GM20431 (cell line): ENCODE data around the gene FALEC.
"Not testable (repeated sequence)": the region's sequence is repeated elsewhere in the genome, so short reads cannot be mapped to it uniquely, and the experiment has no call there.

Experiments
- in situ Hi-C: fragments of 300-500 bp; cut with MseI, MboI; formaldehyde crosslinking; loops from one replicate; pipeline ENCODE4 v1.15.0; 2020; ENCODE audit warnings: low sequenced_read_pairs; ENCODE audit not compliant: unreplicated experiment

FALEC gene

DNA sequence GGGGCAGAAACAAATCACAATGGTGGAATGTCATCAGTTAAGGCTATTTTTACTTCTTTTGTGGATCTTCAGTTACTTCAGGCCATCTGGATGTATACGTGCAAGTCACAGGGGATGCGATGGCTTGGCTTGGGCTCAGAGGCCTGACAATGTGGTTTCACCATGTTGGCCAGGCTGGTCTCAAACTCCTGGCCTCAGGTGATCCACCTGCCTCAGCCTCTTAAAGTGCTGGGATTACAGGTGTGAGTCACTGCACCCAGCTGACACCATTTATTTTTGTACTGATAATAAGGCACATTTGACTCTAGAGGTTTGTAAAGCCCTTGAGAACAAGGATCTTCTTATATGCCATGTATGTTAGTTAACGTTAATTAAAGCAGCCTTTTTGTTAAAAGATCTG lies 65.4 kb downstream of the FALEC start:
- in situ Hi-C loops = not testable (repeated sequence)

DNA sequence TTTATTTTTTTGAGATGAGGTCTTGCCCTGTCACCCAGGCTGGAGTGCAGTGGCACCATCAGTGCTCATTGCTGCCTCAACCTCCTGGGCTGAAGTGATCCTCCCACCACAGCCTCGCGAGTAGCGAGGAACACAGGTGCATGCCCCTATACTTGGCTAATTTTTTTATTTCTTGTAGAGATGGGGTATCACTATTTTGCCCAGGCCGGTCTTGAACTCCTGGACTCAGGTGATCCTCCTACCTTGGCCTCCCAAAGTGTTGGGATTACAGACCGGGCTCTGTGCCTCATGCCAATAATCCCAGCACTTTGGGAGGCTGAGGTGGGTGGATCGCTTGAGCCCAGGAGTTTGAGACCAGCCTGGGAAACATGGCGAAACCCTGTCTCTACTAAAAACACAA lies 65.9 kb downstream of the FALEC start:
- in situ Hi-C loops = not testable (repeated sequence)

DNA sequence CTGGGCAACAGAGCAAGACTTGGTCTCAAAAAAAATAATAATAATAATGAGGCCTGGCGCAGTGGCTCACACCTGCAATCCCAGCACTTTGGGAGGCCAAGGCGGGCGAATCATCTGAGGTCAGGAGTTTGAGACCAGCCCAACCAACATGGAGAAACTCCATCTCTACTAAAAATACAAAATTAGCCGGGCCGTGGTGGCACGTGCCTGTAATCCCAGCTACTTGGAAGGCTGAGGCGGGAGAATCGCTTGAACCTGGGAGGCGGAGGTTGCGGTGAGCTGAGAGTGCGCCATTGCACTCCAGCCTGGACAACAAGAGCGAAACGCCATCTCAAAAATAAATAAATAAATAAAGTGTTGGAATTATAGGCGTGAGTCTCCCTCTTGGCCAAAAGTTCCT lies 66.4 kb downstream of the FALEC start:
- in situ Hi-C loops = not testable (repeated sequence)

DNA sequence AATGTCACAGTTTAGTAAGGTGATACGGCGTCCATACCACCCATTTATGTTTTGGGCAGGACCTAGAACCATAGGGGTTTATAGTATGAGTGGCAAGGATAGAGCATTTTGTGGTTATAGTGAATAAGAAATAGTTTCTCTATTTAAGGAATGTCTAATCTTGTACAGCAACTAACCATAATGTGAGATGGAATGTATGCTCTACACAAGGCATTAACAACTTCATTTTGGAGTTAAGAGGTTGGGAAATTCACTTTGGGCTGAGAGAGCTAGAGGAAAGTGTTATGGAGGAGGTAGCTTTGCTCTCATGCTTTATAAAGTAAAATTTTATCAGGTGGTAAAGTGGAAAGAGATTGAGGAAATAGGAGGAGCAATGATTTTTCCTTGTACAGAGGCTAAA lies 66.8 kb downstream of the FALEC start:
- in situ Hi-C loops = no loop called here
